Tongue (tissue), 2 donors: ENCODE measurements around the gene MRPS31. TPM values are rescaled to one million over a fixed set of nuclear protein-coding genes. Genes with fewer than 3 reads are reported as not detected.

Experiments used
- small RNA-seq: library from RNA; depleted of rRNA; stranded (forward); fragments of <200 nt; gene quantifications from one replicate; pipeline ENCODE3, GENCODE V24; 2014; ENCODE audit warnings: low replicate concordance
- total RNA-seq: library from RNA; depleted of rRNA; stranded (reverse); fragments of >200 nt; gene quantifications from one replicate; pipeline ENCODE4 v1.2.3, GENCODE V29; 2014

The MRPS31 gene
- total RNA-seq, 1 donor from 2014 or later: 30.1 TPM

Small RNAs within 50 kb of the gene (small RNA-seq; reads per million reads assigned to genes)
- gene MIR320D1 (not detected), gene MIR621 (not detected), gene RF00017 (not detected)

Other genes starting within 250 kb of the MRPS31 start
- 24.1 TPM for gene FOXO1, start 104.5 kb downstream of the MRPS31 start, total RNA-seq
- 22.4 TPM for gene SLC25A15, start 18.4 kb upstream of the MRPS31 start, total RNA-seq
- 72.2 TPM for gene ELF1, start 248.1 kb upstream of the MRPS31 start, total RNA-seq